Keratinocyte (primary cell): Measurements from ENCODE around the gene NEK6. TPM values are rescaled to one million over a fixed set of nuclear protein-coding genes. Genes with fewer than 3 reads are reported as not detected.

Source experiments
- DNase-seq: peaks from one replicate; pipeline ENCODE4 v3.0.0-alpha.2; 2011; ENCODE audit warnings: low read depth, missing footprints, low spot score
- FAIRE-seq: peaks from 2 replicates; lab custom pipeline; 2011; peaks lifted over from hg19 to GRCh38; lab: Jason Lieb, UNC
- H2AFZ ChIP-seq: 2 replicates; pipeline ENCODE4 v1.6.0; 2012; ENCODE audit warnings: low read length, control low read depth, inconsistent platforms; ENCODE audit not compliant: control insufficient read depth
- H3K27ac ChIP-seq: 2 replicates; pipeline ENCODE4 v1.5.1; 2011; ENCODE audit warnings: low read length; ENCODE audit not compliant: control insufficient read depth, insufficient read depth
- H3K27me3 ChIP-seq: 3 replicates; pipeline ENCODE4 v1.6.0; 2011; ENCODE audit warnings: low read length; ENCODE audit not compliant: control insufficient read depth, insufficient read depth; ENCODE audit errors: extremely low read depth
- H3K36me3 ChIP-seq, 2 experiments: 2 replicates in 1 of 2; 3 replicates in 1 of 2; pipeline ENCODE4 v1.5.1; 2011; ENCODE audit warnings: low read length in 2 of 2, mild to moderate bottlenecking in 1 of 2; ENCODE audit not compliant: control insufficient read depth in 2 of 2, insufficient read depth in 2 of 2; ENCODE audit errors: extremely low read depth in 1 of 2
- H3K4me1 ChIP-seq: 3 replicates; pipeline ENCODE4 v1.5.1; 2011; ENCODE audit warnings: low read length; ENCODE audit not compliant: control insufficient read depth, insufficient read depth; ENCODE audit errors: extremely low read depth
- H3K4me2 ChIP-seq: 3 replicates; pipeline ENCODE4 v1.6.0; 2011; ENCODE audit warnings: low read depth, low read length; ENCODE audit not compliant: control insufficient read depth, insufficient read depth; ENCODE audit errors: extremely low read depth
- H3K4me3 ChIP-seq, 3 experiments: fragments of 200-600 bp in 1 of 3; sonication (generic) in 1 of 3; 2 replicates in 2 of 3; 3 replicates in 1 of 3; pipeline ENCODE4 v1.5.1; 2011 to 2016; ENCODE audit warnings: low read length in 3 of 3, mild to moderate bottlenecking in 3 of 3, control low read depth in 2 of 3, inconsistent platforms in 1 of 3, low read depth in 1 of 3, mixed read lengths in 1 of 3, mixed run types in 1 of 3, moderate library complexity in 1 of 3; ENCODE audit not compliant: control insufficient read depth in 2 of 3, insufficient read depth in 2 of 3; ENCODE audit errors: extremely low read depth in 1 of 3
- H3K79me2 ChIP-seq: 2 replicates; pipeline ENCODE4 v1.6.0; 2012; ENCODE audit warnings: low read length; ENCODE audit not compliant: control insufficient read depth, insufficient read depth
- H3K9ac ChIP-seq: 3 replicates; pipeline ENCODE4 v1.6.0; 2011; ENCODE audit warnings: low read length; ENCODE audit not compliant: control insufficient read depth, insufficient read depth; ENCODE audit errors: extremely low read depth
- H3K9me1 ChIP-seq: 3 replicates; pipeline ENCODE4 v1.6.0; 2011; ENCODE audit warnings: low read length; ENCODE audit not compliant: control insufficient read depth, insufficient read depth; ENCODE audit errors: extremely low read depth
- H3K9me3 ChIP-seq: 2 replicates; pipeline ENCODE4 v1.5.1; 2012; ENCODE audit warnings: low read depth, low read length; ENCODE audit not compliant: control insufficient read depth
- H4K20me1 ChIP-seq: 3 replicates; pipeline ENCODE4 v1.6.0; 2011; ENCODE audit warnings: low read length; ENCODE audit not compliant: control insufficient read depth, insufficient read depth; ENCODE audit errors: extremely low read depth
- CTCF ChIP-seq, 3 experiments: IDR thresholded peaks in 1 of 3; conservative IDR thresholded peaks in 1 of 3; optimal IDR thresholded peaks in 1 of 3; 2 replicates in 2 of 3; 3 replicates in 1 of 3; pipeline versions ENCODE3 to v1.5.1; 2011; ENCODE audit warnings: low read length in 3 of 3, mild to moderate bottlenecking in 3 of 3, moderate library complexity in 2 of 3, control low read depth in 1 of 3, inconsistent platforms in 1 of 3; ENCODE audit not compliant: insufficient read depth in 2 of 3; ENCODE audit errors: extremely low read depth in 1 of 3
- EZH2 ChIP-seq: IDR thresholded peaks from one replicate; pipeline ENCODE4 v1.6.1; 2012; ENCODE audit warnings: inconsistent platforms, mild to moderate bottlenecking, low read length, moderate library complexity
- dilution Hi-C: fragments of 300-500 bp; cut with MboI; formaldehyde crosslinking; loops from one replicate; pipeline ENCODE4 v1.7.0; 2020; ENCODE audit warnings: low sequenced_read_pairs; ENCODE audit not compliant: extremely low pct_ligation_motif_present
- polyA plus RNA-seq, 5 experiments: library from polyadenylated mRNA; depleted of rRNA in 3 of 5; stranded (reverse) in 3 of 5; stranded (forward) in 1 of 5; unstranded in 1 of 5; fragments of >200 nt; gene quantifications; 1 replicate in 1 of 5; 2 replicates in 3 of 5; 3 replicates in 1 of 5; pipeline versions ENCODE4 v1.2.1 to v1.2.3, GENCODE V29; 2011 to 2012; ENCODE audit warnings: missing spikeins in 2 of 5, low read depth in 1 of 5, low replicate concordance in 1 of 5

The NEK6 gene
- polyA plus RNA-seq, 1 donor (not counting 4 experiments of a cell fraction or from before 2014, with no cell fraction given), result 56.4 TPM

- H3K79me2 ChIP-seq, result no peaks in the 10 kb centered on the region
- peaks cover 16% of the 10 kb centered on the region for H3K4me1 ChIP-seq
- H3K36me3 ChIP-seq, result peaks cover 18 to 26% of the 10 kb centered on the region in 2 experiments
- no peaks in the 10 kb centered on the region for H3K9me3 ChIP-seq
- H3K9ac ChIP-seq, result no peak overlapping the region
- TF ChIP-seq CTCF (optimal IDR thresholded peaks at IDR 0.05 in 1 of 3, IDR thresholded peaks at IDR 0.05 in 1 of 3, conservative IDR thresholded peaks at IDR 0.05 in 1 of 3; ENCODE audit: extremely low read depth in 1 of 3, insufficient read depth in 2 of 3, low read length in 3 of 3) (no peak), EZH2 (no peak)
- H3K27ac ChIP-seq, result peak overlapping the region; percentile 14
- no peak for FAIRE-seq
- peaks cover 5% of the 10 kb centered on the region for H4K20me1 ChIP-seq
- no peak overlapping the region for H2AFZ ChIP-seq
- H3K9me1 ChIP-seq, result no peaks in the 10 kb centered on the region
- no peaks in the 10 kb centered on the region for H3K27me3 ChIP-seq
- peak overlapping the region; percentile 50 for H3K4me2 ChIP-seq
- H3K4me3 ChIP-seq, result no peak overlapping the region
- DNase-seq, result no peak
- dilution Hi-C loops, result no loop called here
These were observed 86.0 kb downstream of the NEK6 start for GRCh38 chr9:124343533-124344290.

- dilution Hi-C loops, result no loop called here
These were observed 86.7 kb downstream of the NEK6 start for GRCh38 chr9:124344291-124345050.

More at GRCh38 chr9:124344291-124345050, 86.7 kb downstream of the NEK6 start:
- FAIRE-seq, result no peak
- H3K4me2 ChIP-seq, result no peak overlapping the region
- TF ChIP-seq CTCF (optimal IDR thresholded peaks at IDR 0.05 in 1 of 3, IDR thresholded peaks at IDR 0.05 in 1 of 3, conservative IDR thresholded peaks at IDR 0.05 in 1 of 3; ENCODE audit: extremely low read depth in 1 of 3, insufficient read depth in 2 of 3, low read length in 3 of 3) (no peak), EZH2 (no peak)
- peaks cover 16% of the 10 kb centered on the region for H3K4me1 ChIP-seq
- H3K9ac ChIP-seq, result no peak overlapping the region
- H3K27me3 ChIP-seq, result no peaks in the 10 kb centered on the region
- H2AFZ ChIP-seq, result no peak overlapping the region
- H3K4me3 ChIP-seq, result no peak overlapping the region
- peaks cover 19 to 29% of the 10 kb centered on the region in 2 experiments for H3K36me3 ChIP-seq
- DNase-seq, result no peak
- no peaks in the 10 kb centered on the region for H3K9me1 ChIP-seq
- H3K27ac ChIP-seq, result no peak overlapping the region
- no peaks in the 10 kb centered on the region for H3K79me2 ChIP-seq
- peaks cover 5% of the 10 kb centered on the region for H4K20me1 ChIP-seq
- no peaks in the 10 kb centered on the region for H3K9me3 ChIP-seq
